HG02943 (cell line): ENCODE results near the gene HAX1.

Source experiments
- ATAC-seq: cut with Tn5 transposase; IDR thresholded peaks from one replicate; pipeline ENCODE4 v1.9.1; 2021; ENCODE audit warnings: mild to moderate bottlenecking, low read depth, moderate library complexity; ENCODE audit not compliant: unreplicated experiment

Gene HAX1

DNA sequence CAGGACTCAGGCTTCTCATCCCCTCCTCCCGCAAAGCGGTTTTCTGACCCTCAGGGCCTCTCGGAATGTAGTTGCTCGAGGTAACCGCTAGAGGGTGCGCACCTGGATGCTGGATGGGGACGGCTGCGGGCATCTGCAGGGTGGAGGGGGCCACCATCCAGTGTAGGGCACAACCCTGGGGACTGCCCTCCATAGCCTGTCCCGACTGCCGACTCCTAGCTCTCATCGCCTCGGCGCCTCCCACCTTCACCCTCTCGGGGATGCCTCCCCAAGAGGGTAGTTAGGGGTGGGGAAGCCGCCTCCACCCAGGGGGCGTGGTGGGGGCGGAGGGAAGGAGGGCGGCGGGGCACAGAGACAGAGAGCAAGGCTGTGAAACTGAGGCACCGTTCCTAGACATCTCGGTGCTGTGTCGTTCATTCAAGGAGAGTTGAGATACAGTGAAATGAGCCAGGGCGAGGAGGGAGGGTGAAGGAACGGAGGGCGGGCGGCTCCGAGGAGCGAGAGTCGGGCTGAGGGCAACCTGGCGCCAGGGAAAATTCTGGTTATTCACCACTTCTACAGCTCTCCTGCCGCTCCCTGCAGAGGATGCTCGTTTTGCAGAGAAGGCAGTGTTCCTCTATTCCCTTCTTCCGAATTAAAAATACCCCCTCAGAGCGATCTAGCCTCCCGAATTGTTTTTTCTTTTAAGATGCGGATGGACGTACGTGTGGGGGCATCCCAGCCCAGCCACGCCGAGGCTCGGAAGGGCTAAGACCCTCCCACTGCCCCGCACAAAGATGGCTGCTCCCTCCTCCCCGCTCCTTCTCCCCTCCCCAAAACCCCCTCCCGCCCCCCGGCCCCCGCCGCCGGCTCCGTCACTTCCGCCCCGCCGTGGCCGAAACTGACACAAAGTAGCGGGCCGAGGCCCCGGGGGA is 52.5 kb downstream of the HAX1 start, which contains the start of gene ATP8B2:
Gene ATP8B2 (plus strand): TSS at position 857 of the 914 bp plus-strand sequence. CDS start 2,617 bp downstream, outside the sequence.
- ATAC-seq, result no peak
